ENCODE results near the gene MAGI2.

- no peak for TF ChIP-seq POLR2A (IDR thresholded peaks at IDR 0.05)
- no peak for TF ChIP-seq CTCF (IDR thresholded peaks at IDR 0.05 in 4 of 5, conservative IDR thresholded peaks at IDR 0.05 in 1 of 5)
These were observed 848.3 kb downstream of the MAGI2 start for GRCh38 chr7:78605119-78605518.
